Measurements from ENCODE around the gene NLRP11. TPM values are rescaled to one million over a fixed set of nuclear protein-coding genes. Genes with fewer than 3 reads are reported as not detected.

Gene NLRP11
- total RNA-seq, 1 donor from 2014 or later, result not detected

- Mint-ChIP-seq H3K4me3 (no peak overlapping the region), H3K36me3 (ENCODE audit: low read depth) (peaks cover 5% of the 10 kb centered on the region), H3K27me3 (ENCODE audit: low read depth) (no peaks in the 10 kb centered on the region), H3K27ac (ENCODE audit: unreplicated experiment) (no peak overlapping the region), H3K4me1 (no peaks in the 10 kb centered on the region), H3K9me3 (peaks cover 39% of the 10 kb centered on the region)
- DNase-seq (ENCODE audit: low read depth, low spot score), result no peak
- no peak for TF ChIP-seq CTCF (conservative IDR thresholded peaks at IDR 0.05)
Measured at GRCh38 chr19:55811340-55811739, 20.5 kb downstream of the NLRP11 start.

- no peak for DNase-seq (ENCODE audit: low read depth, low spot score)
- peaks cover 38% of the 10 kb centered on the region for H3K9me3 Mint-ChIP-seq
- H3K27me3 Mint-ChIP-seq (ENCODE audit: low read depth), result no peaks in the 10 kb centered on the region
- peak; percentile 38 for TF ChIP-seq CTCF (conservative IDR thresholded peaks at IDR 0.05)
- no peak overlapping the region for H3K4me3 Mint-ChIP-seq
- peaks cover 11% of the 10 kb centered on the region for H3K36me3 Mint-ChIP-seq (ENCODE audit: low read depth)
- no peak overlapping the region for H3K27ac Mint-ChIP-seq (ENCODE audit: unreplicated experiment)
- no peaks in the 10 kb centered on the region for H3K4me1 Mint-ChIP-seq
Measured at GRCh38 chr19:55809381-55810058, 22.3 kb downstream of the NLRP11 start.

- DNase-seq (ENCODE audit: low read depth, low spot score), result no peak
- no peaks in the 10 kb centered on the region for H3K27me3 Mint-ChIP-seq (ENCODE audit: low read depth)
- H3K9me3 Mint-ChIP-seq, result peaks cover 47% of the 10 kb centered on the region
- no peak overlapping the region for H3K4me3 Mint-ChIP-seq
- no peaks in the 10 kb centered on the region for H3K4me1 Mint-ChIP-seq
- H3K36me3 Mint-ChIP-seq (ENCODE audit: low read depth), result peaks cover 18% of the 10 kb centered on the region
- no peak overlapping the region for H3K27ac Mint-ChIP-seq (ENCODE audit: unreplicated experiment)
- no peak for TF ChIP-seq CTCF (conservative IDR thresholded peaks at IDR 0.05)
Measured at GRCh38 chr19:55802281-55802680, 29.5 kb downstream of the NLRP11 start.

- no peaks in the 10 kb centered on the region for H3K27me3 Mint-ChIP-seq (ENCODE audit: low read depth)
- H3K4me1 Mint-ChIP-seq, result no peaks in the 10 kb centered on the region
- peaks cover 20% of the 10 kb centered on the region for H3K36me3 Mint-ChIP-seq (ENCODE audit: low read depth)
- H3K4me3 Mint-ChIP-seq, result no peak overlapping the region
- H3K9me3 Mint-ChIP-seq, result peaks cover 41% of the 10 kb centered on the region
- no peak for TF ChIP-seq CTCF (conservative IDR thresholded peaks at IDR 0.05)
- H3K27ac Mint-ChIP-seq (ENCODE audit: unreplicated experiment), result no peak overlapping the region
- no peak for DNase-seq (ENCODE audit: low read depth, low spot score)
Measured at GRCh38 chr19:55801416-55801815, 30.4 kb downstream of the NLRP11 start.

- H3K9me3 Mint-ChIP-seq, result peaks cover 27% of the 10 kb centered on the region
- H3K36me3 Mint-ChIP-seq (ENCODE audit: low read depth), result peaks cover 9% of the 10 kb centered on the region
- no peak for TF ChIP-seq CTCF (conservative IDR thresholded peaks at IDR 0.05)
- no peak for DNase-seq (ENCODE audit: low read depth, low spot score)
- H3K27ac Mint-ChIP-seq (ENCODE audit: unreplicated experiment), result no peak overlapping the region
- no peaks in the 10 kb centered on the region for H3K27me3 Mint-ChIP-seq (ENCODE audit: low read depth)
- no peak overlapping the region for H3K4me3 Mint-ChIP-seq
- H3K4me1 Mint-ChIP-seq, result no peaks in the 10 kb centered on the region
Measured at GRCh38 chr19:55795021-55795420, 36.8 kb downstream of the NLRP11 start.
